Measurements from ENCODE around the gene TPSB2.
"Not testable (repeated sequence)": the region's sequence is repeated elsewhere in the genome, so short reads cannot be mapped to it uniquely, and the experiment has no call there.

Gene TPSB2

DNA sequence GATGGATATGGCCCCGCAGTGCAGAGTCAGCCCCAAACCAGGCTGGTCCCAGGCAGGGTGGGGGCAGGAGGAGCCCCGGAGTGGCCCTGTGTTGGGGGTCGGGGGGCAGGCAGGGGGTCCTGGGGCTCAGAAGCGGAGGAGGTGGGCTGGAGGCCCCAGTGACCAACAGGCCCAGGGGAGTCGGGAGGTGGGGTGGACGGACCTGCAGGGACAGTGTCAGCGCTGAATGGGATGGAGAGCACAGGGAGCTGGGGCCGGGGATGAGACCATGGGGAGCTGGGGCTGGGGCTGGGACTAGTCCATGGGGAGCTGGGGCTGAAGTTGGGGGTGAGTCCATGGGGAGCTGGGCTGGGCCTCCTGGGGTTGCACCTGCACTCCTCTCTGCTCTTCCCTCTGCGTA lies 9.6 kb upstream of the TPSB2 start:
- DNase-seq: not testable (repeated sequence)

- DNase-seq: peak; percentile 28
These were observed 8.9 kb upstream of the TPSB2 start for GRCh38 chr16:1238909-1239308.

DNA sequence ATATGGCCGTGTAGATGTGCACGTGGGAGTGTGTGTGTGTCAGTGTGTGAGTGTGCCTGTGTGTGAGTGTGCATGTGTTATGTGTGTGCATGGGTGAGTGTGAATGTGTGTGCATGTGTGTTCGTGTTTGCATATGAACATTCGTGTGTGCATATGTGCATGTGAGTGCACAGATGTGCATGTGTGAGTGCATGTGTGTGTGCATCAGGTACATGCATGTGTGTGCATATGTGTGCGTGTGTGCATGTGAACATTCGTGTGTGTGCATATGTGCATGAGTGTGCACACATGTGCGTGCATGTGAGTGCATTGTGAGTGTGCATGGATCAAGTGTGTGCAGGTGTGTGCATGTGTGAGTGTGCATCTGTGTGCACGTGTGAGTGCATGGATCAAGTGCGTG lies 8.0 kb upstream of the TPSB2 start:
- no peak for DNase-seq

DNA sequence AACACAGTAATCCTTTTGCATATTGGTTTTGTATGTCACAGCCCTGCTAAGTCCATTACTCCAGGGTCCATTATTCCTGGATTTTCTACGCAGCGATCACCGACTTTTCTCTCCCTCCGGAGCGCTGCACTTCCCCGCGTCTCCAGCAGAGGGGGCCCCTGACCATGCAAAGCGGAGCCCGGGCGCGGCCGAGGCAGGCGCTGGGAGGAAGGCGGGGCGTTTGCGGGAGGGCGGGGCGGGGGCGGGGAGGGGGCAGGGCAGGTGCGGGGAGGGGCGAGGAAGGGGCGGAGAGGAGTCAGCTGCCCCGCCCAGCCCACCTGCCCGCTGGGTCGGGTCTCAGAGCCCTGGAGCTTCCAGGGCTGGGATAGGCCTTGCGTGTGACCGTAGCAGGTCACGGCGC lies 6.7 kb upstream of the TPSB2 start:
- not testable (repeated sequence) for DNase-seq

GRCh38 chr16:1232049-1232748 lies 2.2 kb upstream of the TPSB2 start:
- DNase-seq: not testable (repeated sequence)

- DNase-seq: not testable (repeated sequence)
These were observed 1.3 kb upstream of the TPSB2 start for GRCh38 chr16:1231301-1231700.

DNA sequence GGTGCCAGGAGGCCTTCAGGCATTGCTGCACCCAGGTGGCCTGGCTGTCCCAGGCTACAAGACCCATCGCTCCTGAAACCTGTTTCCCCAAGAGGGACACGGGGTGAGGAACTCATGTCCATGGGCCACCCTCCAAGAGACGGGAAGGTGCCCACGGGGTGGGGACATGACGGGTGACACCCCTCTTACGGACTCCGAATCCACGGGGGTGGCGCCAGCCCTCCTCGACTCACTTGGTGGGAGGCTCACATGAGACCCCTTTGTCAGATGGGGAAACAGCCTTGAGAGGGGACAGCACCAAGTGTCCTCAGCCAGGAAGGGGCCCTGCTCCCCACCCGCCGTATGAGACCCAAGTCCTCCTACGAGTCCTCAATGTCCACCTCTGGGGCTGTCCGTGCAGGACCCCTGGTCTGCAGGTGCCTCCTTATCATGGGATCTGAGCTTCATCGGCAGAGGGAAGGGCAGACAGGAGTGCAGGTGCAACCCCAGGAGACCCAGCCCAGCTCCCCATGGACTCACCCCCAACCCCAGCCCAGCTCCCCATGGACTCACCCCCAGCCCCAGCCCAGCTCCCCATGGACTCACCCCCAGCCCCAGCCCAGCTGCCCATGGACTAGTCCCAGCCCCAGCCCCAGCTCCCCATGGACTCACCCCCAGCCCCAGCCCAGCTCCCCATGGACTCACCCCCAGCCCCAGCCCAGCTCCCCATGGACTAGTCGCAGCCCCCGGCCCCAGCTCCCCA lies 658 bp upstream of the TPSB2 start:
- DNase-seq: not testable (repeated sequence)

- not testable (repeated sequence) for DNase-seq
These were observed 508 bp downstream of the TPSB2 start for GRCh38 chr16:1229476-1229875.

DNA sequence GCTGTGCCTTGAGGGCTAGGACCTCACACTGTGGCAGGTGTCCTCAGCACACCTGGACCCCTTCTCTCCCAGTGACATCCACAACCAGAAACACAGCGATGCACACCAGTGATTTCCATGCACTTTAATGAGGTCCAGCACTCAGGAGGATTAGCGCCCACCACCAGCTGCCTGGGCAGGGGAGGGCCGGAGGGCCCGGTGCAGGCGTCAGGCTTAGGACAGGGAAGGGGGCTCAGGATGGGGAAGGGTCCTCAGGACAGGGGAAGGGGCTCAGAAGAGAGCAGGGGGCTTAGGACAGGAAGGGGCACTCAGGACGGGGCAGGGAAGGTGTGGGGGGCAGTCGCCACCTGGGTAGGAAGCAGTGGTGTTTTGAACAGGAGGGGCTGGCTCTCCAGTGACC lies 1.8 kb downstream of the TPSB2 start:
- DNase-seq: not testable (repeated sequence)

DNA sequence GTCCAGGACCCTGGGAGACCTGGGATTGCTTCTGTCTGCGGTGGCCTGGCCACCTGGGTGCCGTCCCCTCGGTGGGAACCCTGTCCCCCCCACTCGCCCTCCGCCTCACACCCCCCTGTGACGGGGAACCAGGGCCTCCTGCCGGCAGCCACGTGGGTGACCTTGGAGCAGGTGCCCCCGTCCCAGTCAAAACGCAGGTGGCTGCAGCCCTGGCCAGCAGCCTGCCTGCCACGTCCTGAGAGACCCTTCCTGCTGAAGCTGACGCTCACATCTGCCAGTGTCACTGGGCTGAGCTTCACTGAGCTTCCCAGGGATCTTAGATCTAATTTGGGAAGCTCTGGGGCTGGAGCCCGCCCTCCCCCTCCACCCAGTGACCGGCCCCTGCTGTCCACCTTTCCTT lies 3.3 kb downstream of the TPSB2 start:
- DNase-seq: not testable (repeated sequence)

DNA sequence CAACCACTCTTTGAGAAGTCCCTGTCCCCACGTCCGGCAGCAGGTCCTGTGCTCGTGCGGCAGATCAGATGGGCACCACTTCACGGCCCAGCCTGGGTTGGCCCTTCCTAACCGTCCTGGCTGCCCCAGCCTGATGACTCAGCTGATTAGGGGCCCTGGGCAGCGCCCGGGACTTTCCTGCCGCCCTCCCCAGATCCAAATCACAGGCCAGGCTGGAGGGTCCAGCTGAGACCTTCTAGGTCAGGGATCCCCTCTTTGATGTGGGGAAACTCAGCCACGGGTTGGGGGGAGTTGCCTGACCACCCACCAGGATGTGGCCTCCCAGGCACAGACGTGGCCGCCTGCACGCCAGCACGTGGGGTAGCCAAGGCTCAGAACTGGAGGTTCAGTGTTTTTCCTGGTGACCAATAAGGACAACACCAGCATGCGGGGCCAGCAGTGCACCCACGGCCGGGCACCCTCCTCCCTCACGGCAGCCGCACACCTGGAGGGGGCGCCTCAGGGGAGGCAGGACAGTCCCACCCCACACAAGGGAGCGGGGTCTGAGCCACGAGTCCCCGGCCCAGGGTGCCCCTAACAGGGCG lies 4.2 kb downstream of the TPSB2 start:
- DNase-seq: not testable (repeated sequence)

DNA sequence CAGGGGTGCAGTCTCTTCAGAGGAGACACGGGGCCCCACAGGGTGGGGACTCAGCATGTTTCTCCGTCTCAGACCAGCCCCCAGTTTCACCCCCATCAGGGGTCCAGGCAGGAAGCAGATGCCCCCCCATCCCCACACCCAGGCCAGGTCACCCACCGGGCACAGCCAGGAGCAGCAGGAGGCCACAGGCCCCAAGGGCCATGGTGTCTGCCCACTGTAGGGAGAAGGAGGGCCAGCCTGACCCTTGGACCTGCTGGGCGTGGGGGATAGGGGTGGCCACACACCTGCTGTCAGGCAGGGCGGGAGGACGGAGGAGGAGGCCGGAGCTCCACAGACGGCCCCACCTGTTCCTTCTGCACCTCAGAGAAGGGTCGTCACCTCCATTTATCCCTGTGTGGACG lies 4.9 kb downstream of the TPSB2 start, which contains the start of gene TPSG1:
Gene TPSG1, minus strand, starts transcription at position 218 of the 401 bp plus-strand sequence. Its CDS starts 16 bp downstream, at position 202.
- no peak for DNase-seq

GRCh38 chr16:1224558-1224957 lies 5.4 kb downstream of the TPSB2 start:
- DNase-seq: no peak

- no peak for DNase-seq
These were observed 6.4 kb downstream of the TPSB2 start for GRCh38 chr16:1223355-1224214.

- DNase-seq: no peak
These were observed 7.2 kb downstream of the TPSB2 start for GRCh38 chr16:1222553-1223354.

DNA sequence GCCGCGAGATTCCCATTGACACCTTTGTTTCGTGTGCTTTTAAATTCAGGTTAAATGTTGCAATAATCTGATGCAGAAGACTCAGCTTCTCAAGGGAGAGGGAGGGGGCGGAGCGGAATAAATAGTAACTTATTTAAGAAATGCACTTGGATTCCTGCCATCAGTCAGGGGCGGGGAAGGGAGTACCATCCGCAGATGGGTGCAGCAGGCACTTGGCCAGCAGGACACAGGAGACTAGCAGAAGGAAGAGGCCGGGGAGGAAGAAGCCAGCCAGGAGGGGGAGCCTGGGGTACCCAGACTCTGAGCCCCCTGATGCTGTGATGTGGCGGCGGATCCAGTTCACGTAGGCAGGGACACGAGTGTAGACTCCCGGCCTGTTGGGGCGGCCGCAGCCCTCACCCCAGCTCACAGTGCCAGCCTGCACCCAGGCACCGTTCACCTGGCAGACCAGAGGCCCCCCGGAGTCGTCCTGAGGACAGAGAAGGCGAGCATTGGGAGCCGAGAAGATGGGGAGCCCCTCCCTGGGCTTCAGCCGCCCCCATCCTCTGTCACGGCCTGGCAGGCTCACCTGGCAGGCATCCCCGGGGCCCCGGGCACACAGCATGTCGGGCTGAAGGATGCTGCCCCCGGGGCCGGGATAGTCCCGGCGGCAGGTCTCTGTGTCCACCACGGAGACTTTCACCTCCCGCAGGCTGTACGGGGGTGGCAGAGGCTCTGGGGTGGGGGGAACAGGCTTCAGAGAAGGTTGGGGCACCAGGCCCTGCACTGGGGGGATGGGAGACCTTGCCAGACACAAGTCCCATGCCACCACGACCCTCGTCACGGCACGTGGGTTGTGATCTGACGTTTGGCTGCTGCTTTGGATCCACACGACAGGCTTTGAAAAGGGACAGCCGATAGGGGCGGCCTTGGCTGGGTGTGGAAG lies 8.1 kb downstream of the TPSB2 start:
- DNase-seq: no peak

DNA sequence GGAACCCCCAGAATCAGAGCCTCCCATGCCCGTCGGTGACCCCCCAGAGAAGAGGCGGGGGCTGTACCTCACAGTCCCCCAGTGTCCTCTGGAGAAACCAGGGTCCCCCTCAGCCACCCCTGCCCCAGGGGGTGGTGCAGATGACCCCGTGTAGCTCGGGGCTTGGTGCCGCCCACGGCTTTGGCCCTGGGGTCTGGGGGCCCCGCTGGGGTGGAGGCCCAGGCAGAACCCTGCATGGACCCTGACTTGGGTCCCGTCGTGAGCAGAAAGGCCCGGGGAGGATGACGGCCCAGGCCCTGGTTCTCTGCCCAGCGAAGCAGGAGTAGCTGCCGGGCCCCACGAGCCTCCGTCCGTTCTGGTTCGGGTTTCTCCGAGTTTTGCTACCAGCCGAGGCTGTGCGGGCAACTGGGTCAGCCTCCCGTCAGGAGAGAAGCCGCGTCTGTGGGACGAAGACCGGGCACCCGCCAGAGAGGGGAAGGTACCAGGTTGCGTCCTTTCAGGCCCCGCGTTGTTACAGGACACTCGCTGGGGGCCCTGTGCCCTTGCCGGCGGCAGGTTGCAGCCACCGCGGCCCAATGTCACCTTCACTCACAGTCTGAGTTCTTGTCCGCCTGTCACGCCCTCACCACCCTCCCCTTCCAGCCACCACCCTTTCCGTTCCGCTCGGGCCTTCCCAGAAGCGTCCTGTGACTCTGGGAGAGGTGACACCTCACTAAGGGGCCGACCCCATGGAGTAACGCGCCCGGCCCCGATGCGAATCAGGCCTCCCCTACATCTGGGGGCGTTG lies 8.9 kb downstream of the TPSB2 start:
- no peak for DNase-seq

DNA sequence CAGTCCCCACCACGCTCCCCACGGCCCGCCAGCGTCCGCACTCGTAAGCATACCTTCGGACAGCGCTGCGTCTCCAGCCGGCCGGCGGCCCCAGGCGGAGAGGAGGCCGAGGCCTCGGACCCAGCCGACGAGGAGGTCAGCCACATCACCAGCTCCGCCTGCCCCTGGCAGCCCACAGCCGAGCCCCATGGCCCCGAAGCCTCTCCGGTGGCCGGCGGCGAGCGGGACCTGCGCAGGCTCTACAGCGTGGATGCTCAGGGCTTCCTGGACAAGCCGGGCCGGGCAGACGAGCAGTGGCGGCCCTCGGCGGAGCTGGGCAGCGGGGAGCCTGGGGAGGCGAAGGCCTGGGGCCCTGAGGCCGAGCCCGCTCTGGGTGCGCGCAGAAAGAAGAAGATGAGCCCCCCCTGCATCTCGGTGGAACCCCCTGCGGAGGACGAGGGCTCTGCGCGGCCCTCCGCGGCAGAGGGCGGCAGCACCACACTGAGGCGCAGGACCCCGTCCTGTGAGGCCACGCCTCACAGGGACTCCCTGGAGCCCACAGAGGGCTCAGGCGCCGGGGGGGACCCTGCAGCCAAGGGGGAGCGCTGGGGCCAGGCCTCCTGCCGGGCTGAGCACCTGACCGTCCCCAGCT lies 9.8 kb downstream of the TPSB2 start:
- DNase-seq: no peak

DNA sequence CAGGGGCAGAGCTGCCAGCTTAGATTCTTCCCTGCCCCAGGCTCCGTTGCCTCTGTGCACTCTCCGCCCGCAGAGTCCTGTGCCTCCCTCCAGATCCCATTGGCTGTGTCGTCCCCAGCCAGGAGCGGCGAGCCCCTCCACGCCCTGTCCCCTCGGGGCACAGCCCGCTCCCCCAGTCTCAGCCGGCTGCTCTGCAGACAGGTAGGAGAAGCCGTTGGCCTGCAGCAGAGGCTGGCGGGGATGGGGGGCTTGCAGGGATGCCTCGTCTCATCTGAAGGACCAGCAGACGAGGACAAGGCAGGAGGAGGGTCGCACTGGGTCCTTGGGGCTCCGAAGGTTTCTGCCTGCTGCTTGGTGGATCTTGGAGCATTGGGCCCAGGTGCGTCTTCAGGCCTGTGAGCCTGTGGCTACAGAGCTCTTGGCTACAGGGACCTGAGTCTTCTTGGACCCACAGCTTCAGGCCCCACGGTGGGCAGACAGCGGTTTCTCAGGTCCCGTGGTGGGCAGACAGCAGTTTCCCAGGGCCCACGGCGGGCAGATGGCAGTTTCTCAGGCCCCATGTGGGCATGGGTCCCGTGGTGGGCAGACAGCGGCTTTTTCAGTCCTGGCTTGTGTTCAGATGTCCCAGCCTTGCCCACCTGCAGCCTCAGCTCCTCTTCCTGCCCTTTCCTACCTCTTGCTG lies 10.9 kb downstream of the TPSB2 start:
- no peak for DNase-seq

Measured in NCI-H2171 treated with DMSO at 0.1 percent for 48 hours (cell line).